H9 (cell line): ENCODE results near the gene ABR. TPM values are rescaled to one million over a fixed set of nuclear protein-coding genes. Genes with fewer than 3 reads are reported as not detected.

ENCODE experiments used
- DNase-seq: peaks from one replicate; pipeline ENCODE4 v3.0.0-alpha.2; 2017
- H2AFZ ChIP-seq: one replicate; pipeline ENCODE4 v1.6.1; 2013; ENCODE audit warnings: mild to moderate bottlenecking, low read length, control low read depth, moderate library complexity
- H2AK5ac ChIP-seq: 2 replicates; pipeline ENCODE4 v1.6.1; 2013; ENCODE audit warnings: low read length, control low read depth, mixed read lengths; ENCODE audit not compliant: insufficient read length
- H2BK120ac ChIP-seq: one replicate; pipeline ENCODE4 v1.6.1; 2013; ENCODE audit warnings: low read depth, mild to moderate bottlenecking, low read length, control low read depth, inconsistent platforms; ENCODE audit not compliant: poor library complexity, severe bottlenecking
- H2BK12ac ChIP-seq: 2 replicates; pipeline ENCODE4 v1.6.1; 2013; ENCODE audit warnings: low read length, control low read depth, mixed read lengths, low read depth; ENCODE audit not compliant: insufficient read length
- H2BK15ac ChIP-seq: 2 replicates; pipeline ENCODE4 v1.6.1; 2013; ENCODE audit warnings: low read depth, low read length, control low read depth
- H2BK20ac ChIP-seq: one replicate; pipeline ENCODE4 v1.6.1; 2013; ENCODE audit warnings: low read depth, mild to moderate bottlenecking, low read length, control low read depth, inconsistent platforms; ENCODE audit not compliant: poor library complexity, severe bottlenecking
- H2BK5ac ChIP-seq: 2 replicates; pipeline ENCODE4 v1.6.1; 2013; ENCODE audit warnings: low read length, control low read depth, mixed read lengths; ENCODE audit not compliant: insufficient read length
- H3K14ac ChIP-seq: 2 replicates; pipeline ENCODE4 v1.6.1; 2013; ENCODE audit warnings: low read length, control low read depth; ENCODE audit not compliant: insufficient read depth
- H3K18ac ChIP-seq: 2 replicates; pipeline ENCODE4 v1.6.1; 2013; ENCODE audit warnings: low read depth, mild to moderate bottlenecking, mixed read lengths, low read length, control low read depth; ENCODE audit not compliant: insufficient read length
- H3K23ac ChIP-seq: 2 replicates; pipeline ENCODE4 v1.6.1; 2013; ENCODE audit warnings: low read length, control low read depth, mixed read lengths, low read depth; ENCODE audit not compliant: insufficient read length
- H3K23me2 ChIP-seq: 2 replicates; pipeline ENCODE4 v1.6.1; 2013; ENCODE audit warnings: low read depth, mild to moderate bottlenecking, mixed read lengths, low read length, control low read depth; ENCODE audit not compliant: insufficient read length, poor library complexity, severe bottlenecking
- H3K27ac ChIP-seq: 2 replicates; pipeline ENCODE4 v1.5.1; 2013; ENCODE audit warnings: low read length, control low read depth, mixed read lengths, low read depth; ENCODE audit not compliant: insufficient read length
- H3K27me3 ChIP-seq: 2 replicates; pipeline ENCODE4 v1.6.1; 2013; ENCODE audit warnings: low read length, control low read depth, inconsistent platforms; ENCODE audit not compliant: insufficient read depth
- H3K4ac ChIP-seq: 2 replicates; pipeline ENCODE4 v1.6.1; 2013; ENCODE audit warnings: low read depth, mild to moderate bottlenecking, control low read depth, inconsistent platforms, low read length, moderate library complexity
- H3K4me1 ChIP-seq: 2 replicates; pipeline ENCODE4 v1.6.1; 2013; ENCODE audit warnings: low read length, control low read depth, inconsistent platforms; ENCODE audit not compliant: insufficient read depth
- H3K4me2 ChIP-seq: 2 replicates; pipeline ENCODE4 v1.6.1; 2013; ENCODE audit warnings: low read length, control low read depth, mixed read lengths; ENCODE audit not compliant: insufficient read length, insufficient read depth
- H3K56ac ChIP-seq: 2 replicates; pipeline ENCODE4 v1.6.1; 2013; ENCODE audit warnings: low read depth, mild to moderate bottlenecking, mixed read lengths, low read length, control low read depth; ENCODE audit not compliant: insufficient read length
- H3K79me1 ChIP-seq: 2 replicates; pipeline ENCODE4 v1.6.1; 2013; ENCODE audit warnings: low read depth, mild to moderate bottlenecking, moderate library complexity, low read length, control low read depth, inconsistent platforms; ENCODE audit not compliant: insufficient read depth, poor library complexity, severe bottlenecking
- H3K79me2 ChIP-seq: 2 replicates; pipeline ENCODE4 v1.6.1; 2013; ENCODE audit warnings: low read length, control low read depth, inconsistent platforms; ENCODE audit not compliant: insufficient read depth
- H3K9ac ChIP-seq: 2 replicates; pipeline ENCODE4 v1.6.1; 2013; ENCODE audit warnings: low read length, control low read depth, mixed read lengths; ENCODE audit not compliant: insufficient read length; ENCODE audit errors: extremely low read depth
- H3K9me3 ChIP-seq: one replicate; pipeline ENCODE4 v1.6.1; 2013; ENCODE audit warnings: low read depth, low read length, inconsistent platforms; ENCODE audit not compliant: control insufficient read depth
- H3T11ph ChIP-seq: one replicate; pipeline ENCODE4 v1.6.1; 2013; ENCODE audit warnings: mild to moderate bottlenecking, low read length, control low read depth, inconsistent platforms
- H4K20me1 ChIP-seq: one replicate; pipeline ENCODE4 v1.6.1; 2013; ENCODE audit not compliant: control insufficient read depth, insufficient read length, insufficient read depth
- H4K5ac ChIP-seq: 2 replicates; pipeline ENCODE4 v1.6.1; 2013; ENCODE audit warnings: low read depth, mild to moderate bottlenecking, mixed read lengths, low read length, control low read depth; ENCODE audit not compliant: insufficient read length
- H4K8ac ChIP-seq: replicated peaks from 2 replicates; pipeline ENCODE4 v1.6.1; 2013; ENCODE audit warnings: low read length, control low read depth, mixed read lengths, low read depth; ENCODE audit not compliant: insufficient read length
- H4K91ac ChIP-seq: 2 replicates; pipeline ENCODE4 v1.6.1; 2013; ENCODE audit warnings: low read depth, mild to moderate bottlenecking, moderate library complexity, mixed read lengths, low read length, control low read depth; ENCODE audit not compliant: insufficient read length
- H3K27ac Mint-ChIP-seq, 3 experiments: 2 replicates in 2 of 3; 3 replicates in 1 of 3; pipeline ENCODE4 v1.8.0; 2020 to 2021; ENCODE audit warnings: mixed read lengths in 3 of 3, mild to moderate bottlenecking in 1 of 3, moderate library complexity in 1 of 3
- H3K27me3 Mint-ChIP-seq: 2 replicates; pipeline ENCODE4 v1.8.0; 2021; ENCODE audit warnings: low read depth, mild to moderate bottlenecking, moderate library complexity, mixed read lengths
- H3K36me3 Mint-ChIP-seq, 3 experiments: 2 replicates in 2 of 3; 3 replicates in 1 of 3; pipeline ENCODE4 v1.8.0; 2020 to 2021; ENCODE audit warnings: low read depth in 3 of 3, mixed read lengths in 3 of 3; ENCODE audit not compliant: insufficient read depth in 1 of 3
- H3K4me1 Mint-ChIP-seq, 2 experiments: 2 replicates each; pipeline ENCODE4 v1.8.0; 2020; ENCODE audit warnings: mixed read lengths in 2 of 2
- H3K4me3 Mint-ChIP-seq, 2 experiments: 2 replicates in 1 of 2; 3 replicates in 1 of 2; pipeline ENCODE4 v1.8.0; 2020 to 2021; ENCODE audit warnings: mild to moderate bottlenecking in 2 of 2, mixed read lengths in 2 of 2, moderate library complexity in 1 of 2
- H3K9me3 Mint-ChIP-seq, 2 experiments: 2 replicates in 1 of 2; 3 replicates in 1 of 2; pipeline ENCODE4 v1.8.0; 2020; ENCODE audit warnings: mild to moderate bottlenecking in 2 of 2, mixed read lengths in 2 of 2, moderate library complexity in 1 of 2
- WGBS: extraction: QIAGEN DNeasy Blood & Tissue Kit; methylation state at CpG from one replicate; pipeline ENCODE4 v1.1.7; 2013; ENCODE audit warnings: missing lambda C conversion rate, low lambda C conversion rate, mixed read lengths; ENCODE audit not compliant: insufficient read length; ENCODE audit errors: extremely low coverage; 5-methylcytosine and 5-hydroxymethylcytosine counted together
- total RNA-seq: library from RNA; stranded (reverse); gene quantifications from 2 replicates; pipeline ENCODE4 v1.2.1, GENCODE V29; 2021
- TF ChIP-seq, protein P1 (sequence below): fragments of 200-600 bp; sonication (generic); conservative IDR thresholded peaks from 3 replicates; pipeline ENCODE4 v1.8.0; 2021; ENCODE audit warnings: antibody characterized with exemption, mild to moderate bottlenecking

ABR gene
- total RNA-seq, 1 experiment from 2014 or later, result 34.7 TPM

DNA sequence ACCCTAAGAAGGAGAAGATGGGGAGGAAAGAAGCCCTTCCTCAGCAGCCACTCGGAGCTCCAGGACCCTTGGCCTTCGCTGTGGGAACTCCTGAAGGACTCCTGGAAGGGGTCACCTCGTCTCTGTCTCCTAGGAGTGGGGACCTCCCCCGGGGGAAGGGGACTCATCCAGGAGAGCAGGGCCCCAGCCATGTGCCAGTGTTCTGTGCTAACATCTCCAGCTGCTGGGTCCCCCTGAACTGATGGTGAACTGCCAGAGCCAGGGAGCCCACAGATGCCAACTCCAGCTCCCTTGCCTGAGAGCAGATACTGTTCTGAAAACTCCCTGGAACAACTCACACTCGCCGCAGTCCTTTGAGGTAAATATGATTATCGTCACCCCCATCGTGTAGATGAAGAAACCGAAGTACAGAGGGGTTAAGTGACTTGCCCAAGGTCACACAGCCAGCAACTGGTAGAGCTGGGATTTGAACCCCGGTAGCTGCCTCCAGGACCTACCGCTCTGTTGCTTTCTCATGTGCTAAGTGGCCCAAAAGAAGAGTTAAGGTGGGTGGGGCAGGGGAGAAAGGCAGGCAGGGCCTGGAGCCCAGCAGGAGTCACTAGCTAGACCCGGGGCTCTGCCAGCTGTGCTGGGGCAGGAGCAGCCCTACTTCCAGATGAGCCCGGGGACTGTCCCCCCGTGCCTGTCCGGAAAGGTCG is 172.3 kb downstream of the ABR start:
- Histone ChIP-seq H3K23ac (no peak overlapping the region), H3K27me3 (no peaks in the 10 kb centered on the region), H3K4me2 (no peak overlapping the region), H2BK5ac (no peak overlapping the region), H3K18ac (no peak overlapping the region), H2AFZ (no peak overlapping the region), H3T11ph (no peak overlapping the region), H3K56ac (no peak overlapping the region), H2BK15ac (no peak overlapping the region), H3K9ac (no peak overlapping the region), H3K4me1 (no peaks in the 10 kb centered on the region), H4K91ac (no peak overlapping the region), H3K9me3 (no peaks in the 10 kb centered on the region), H3K14ac (no peak overlapping the region), H4K20me1 (no peaks in the 10 kb centered on the region), H3K79me2 (no peaks in the 10 kb centered on the region), H4K8ac (no peak overlapping the region), H3K27ac (no peak overlapping the region), H2BK20ac (no peak overlapping the region), H2BK12ac (no peak overlapping the region), H3K4ac (no peak overlapping the region), H4K5ac (no peak overlapping the region), H2BK120ac (no peak overlapping the region), H3K23me2 (no peaks in the 10 kb centered on the region), H3K79me1 (no peaks in the 10 kb centered on the region), H2AK5ac (no peak overlapping the region)
- Mint-ChIP-seq H3K4me3 (no peak overlapping the region), H3K4me1 (peaks cover 8 to 9% of the 10 kb centered on the region in 2 experiments; a peak in 3 of 4 replicates), H3K27me3 (no peaks in the 10 kb centered on the region; the same call in 1 of the 2 replicates), H3K36me3 (peaks cover 0 to 21% (median 10%) of the 10 kb centered on the region in 3 experiments; a peak in 6 of 7 replicates), H3K9me3 (no peaks in the 10 kb centered on the region), H3K27ac (no peak overlapping the region)
- no CpG with 5 or more reads among the region's 16 CpGs for WGBS
- DNase-seq, result no peak
- TF ChIP-seq, protein P1, sequence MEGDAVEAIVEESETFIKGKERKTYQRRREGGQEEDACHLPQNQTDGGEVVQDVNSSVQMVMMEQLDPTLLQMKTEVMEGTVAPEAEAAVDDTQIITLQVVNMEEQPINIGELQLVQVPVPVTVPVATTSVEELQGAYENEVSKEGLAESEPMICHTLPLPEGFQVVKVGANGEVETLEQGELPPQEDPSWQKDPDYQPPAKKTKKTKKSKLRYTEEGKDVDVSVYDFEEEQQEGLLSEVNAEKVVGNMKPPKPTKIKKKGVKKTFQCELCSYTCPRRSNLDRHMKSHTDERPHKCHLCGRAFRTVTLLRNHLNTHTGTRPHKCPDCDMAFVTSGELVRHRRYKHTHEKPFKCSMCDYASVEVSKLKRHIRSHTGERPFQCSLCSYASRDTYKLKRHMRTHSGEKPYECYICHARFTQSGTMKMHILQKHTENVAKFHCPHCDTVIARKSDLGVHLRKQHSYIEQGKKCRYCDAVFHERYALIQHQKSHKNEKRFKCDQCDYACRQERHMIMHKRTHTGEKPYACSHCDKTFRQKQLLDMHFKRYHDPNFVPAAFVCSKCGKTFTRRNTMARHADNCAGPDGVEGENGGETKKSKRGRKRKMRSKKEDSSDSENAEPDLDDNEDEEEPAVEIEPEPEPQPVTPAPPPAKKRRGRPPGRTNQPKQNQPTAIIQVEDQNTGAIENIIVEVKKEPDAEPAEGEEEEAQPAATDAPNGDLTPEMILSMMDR, result no peak
